ENCODE measurements around the gene C2orf78. TPM values are rescaled to one million over a fixed set of nuclear protein-coding genes. Genes with fewer than 3 reads are reported as not detected.

C2orf78 gene
- total RNA-seq, 2 experiments from 2014 or later, result not detected

DNA sequence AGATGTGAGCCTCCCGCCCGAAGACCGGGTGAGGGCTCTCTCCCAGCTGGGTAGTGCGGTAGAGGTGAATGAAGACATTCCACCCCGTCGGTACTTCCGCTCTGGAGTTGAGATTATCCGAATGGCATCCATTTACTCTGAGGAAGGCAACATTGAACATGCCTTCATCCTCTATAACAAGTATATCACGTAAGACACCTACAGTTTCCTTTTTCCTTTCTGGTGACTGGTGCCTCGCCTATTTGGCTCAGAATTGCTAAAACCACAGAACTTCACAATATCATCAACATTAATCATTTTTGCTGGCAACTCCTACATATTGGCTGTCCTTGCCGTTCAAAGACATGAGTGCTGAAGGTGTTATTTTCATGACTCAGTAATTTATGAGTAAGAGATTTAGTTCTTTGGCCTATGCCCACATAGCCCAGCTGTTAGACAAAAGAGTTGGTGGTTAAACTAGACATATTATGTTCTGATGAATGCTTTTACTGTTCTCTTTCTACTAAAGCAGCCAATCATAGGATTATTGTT, 47.0 kb downstream of the C2orf78 start:
- Mint-ChIP-seq H3K4me3 (peak overlapping the region; percentile 98), H3K4me1 (ENCODE audit: low read depth) (peaks cover 57% of the 10 kb centered on the region), H3K27me3 (no peaks in the 10 kb centered on the region), H3K36me3 (ENCODE audit: low read depth) (peaks cover 61% of the 10 kb centered on the region), H3K27ac (peak overlapping the region; percentile 95), H3K9me3 (no peaks in the 10 kb centered on the region)
- DNase-seq, result peak in 4 of 14 experiments; percentile 7 to 50 (median 41)
- Histone ChIP-seq H3K4me3 (ENCODE audit: low read length) (no peak overlapping the region), H3K36me3 (ENCODE audit: insufficient read depth, low read length) (peaks cover 35% of the 10 kb centered on the region), H3K9me3 (ENCODE audit: control insufficient read depth in 1 of 2, insufficient read depth in 1 of 2, low read length in 2 of 2) (no peaks in the 10 kb centered on the region), H3K27ac (ENCODE audit: low read depth in 1 of 2, low read length in 2 of 2) (peak overlapping the region; percentile 57 to 97), H3K4me1 (ENCODE audit: insufficient read depth, low read length) (peaks cover 25% of the 10 kb centered on the region), H3K27me3 (ENCODE audit: control insufficient read depth in 1 of 2, insufficient read depth in 2 of 2, low read length in 2 of 2) (no peaks in the 10 kb centered on the region)
- ATAC-seq (ENCODE audit: poor library complexity), result peak; percentile 10
- intact Hi-C loops (cut with DNase I, micrococcal nuclease), result no loop called here
- ChIA-PET POLR2A (no interaction called here), CTCF (no interaction called here)
- TF ChIP-seq, protein P1, sequence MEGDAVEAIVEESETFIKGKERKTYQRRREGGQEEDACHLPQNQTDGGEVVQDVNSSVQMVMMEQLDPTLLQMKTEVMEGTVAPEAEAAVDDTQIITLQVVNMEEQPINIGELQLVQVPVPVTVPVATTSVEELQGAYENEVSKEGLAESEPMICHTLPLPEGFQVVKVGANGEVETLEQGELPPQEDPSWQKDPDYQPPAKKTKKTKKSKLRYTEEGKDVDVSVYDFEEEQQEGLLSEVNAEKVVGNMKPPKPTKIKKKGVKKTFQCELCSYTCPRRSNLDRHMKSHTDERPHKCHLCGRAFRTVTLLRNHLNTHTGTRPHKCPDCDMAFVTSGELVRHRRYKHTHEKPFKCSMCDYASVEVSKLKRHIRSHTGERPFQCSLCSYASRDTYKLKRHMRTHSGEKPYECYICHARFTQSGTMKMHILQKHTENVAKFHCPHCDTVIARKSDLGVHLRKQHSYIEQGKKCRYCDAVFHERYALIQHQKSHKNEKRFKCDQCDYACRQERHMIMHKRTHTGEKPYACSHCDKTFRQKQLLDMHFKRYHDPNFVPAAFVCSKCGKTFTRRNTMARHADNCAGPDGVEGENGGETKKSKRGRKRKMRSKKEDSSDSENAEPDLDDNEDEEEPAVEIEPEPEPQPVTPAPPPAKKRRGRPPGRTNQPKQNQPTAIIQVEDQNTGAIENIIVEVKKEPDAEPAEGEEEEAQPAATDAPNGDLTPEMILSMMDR (IDR thresholded peaks at IDR 0.05), result no peak

DNA sequence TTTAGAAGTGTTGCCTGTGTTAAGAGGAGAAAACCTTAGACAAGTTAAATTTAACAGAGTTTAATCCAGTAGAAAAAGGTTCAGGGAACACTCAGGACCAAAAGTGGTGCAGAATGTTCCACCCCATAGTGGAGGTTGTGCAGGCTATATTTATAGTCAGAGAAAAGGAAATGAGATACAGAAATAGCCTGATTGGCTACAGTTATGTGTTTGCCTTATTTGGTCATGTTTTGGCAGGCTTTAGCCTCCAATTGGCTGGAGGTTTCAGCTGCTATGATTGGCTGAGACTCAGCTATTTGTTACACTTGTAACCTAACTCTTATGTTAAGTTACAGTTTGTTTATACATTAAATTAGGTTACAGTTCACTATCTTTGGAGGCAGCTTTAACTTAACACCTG, 48.9 kb downstream of the C2orf78 start:
- H3K9me3 Mint-ChIP-seq, result no peaks in the 10 kb centered on the region
- Histone ChIP-seq H3K27ac (ENCODE audit: low read depth in 1 of 2, low read length in 2 of 2) (no peak overlapping the region), H3K27me3 (ENCODE audit: control insufficient read depth in 1 of 2, insufficient read depth in 2 of 2, low read length in 2 of 2) (no peaks in the 10 kb centered on the region), H3K9me3 (ENCODE audit: control insufficient read depth in 1 of 2, insufficient read depth in 1 of 2, low read length in 2 of 2) (peaks cover 0 to 7% of the 10 kb centered on the region in 2 experiments), H3K36me3 (ENCODE audit: insufficient read depth, low read length) (peaks cover 42% of the 10 kb centered on the region), H3K4me1 (ENCODE audit: insufficient read depth, low read length) (peaks cover 22% of the 10 kb centered on the region), H3K4me3 (ENCODE audit: low read length) (no peak overlapping the region)
- no peak overlapping the region for H3K4me3 Mint-ChIP-seq
- CTCF ChIA-PET, result interaction anchor here (1.2 to 1.6 kb wide), 2 partner anchors 154 to 287 kb away, joined by 3 read pairs; no protein-coding TSS in a partner anchor
- POLR2A ChIA-PET, result no interaction called here
- ATAC-seq (ENCODE audit: poor library complexity) (no peak), DNase-seq (peak in 1 of 14 experiments; percentile 13)
- H3K27me3 Mint-ChIP-seq, result no peaks in the 10 kb centered on the region
- TF ChIP-seq, protein P1 (IDR thresholded peaks at IDR 0.05), result no peak
- peaks cover 50% of the 10 kb centered on the region for H3K4me1 Mint-ChIP-seq (ENCODE audit: low read depth)
- peaks cover 65% of the 10 kb centered on the region for H3K36me3 Mint-ChIP-seq (ENCODE audit: low read depth)
- intact Hi-C loops (cut with DNase I, micrococcal nuclease), result no loop called here
- no peak overlapping the region for H3K27ac Mint-ChIP-seq

DNA sequence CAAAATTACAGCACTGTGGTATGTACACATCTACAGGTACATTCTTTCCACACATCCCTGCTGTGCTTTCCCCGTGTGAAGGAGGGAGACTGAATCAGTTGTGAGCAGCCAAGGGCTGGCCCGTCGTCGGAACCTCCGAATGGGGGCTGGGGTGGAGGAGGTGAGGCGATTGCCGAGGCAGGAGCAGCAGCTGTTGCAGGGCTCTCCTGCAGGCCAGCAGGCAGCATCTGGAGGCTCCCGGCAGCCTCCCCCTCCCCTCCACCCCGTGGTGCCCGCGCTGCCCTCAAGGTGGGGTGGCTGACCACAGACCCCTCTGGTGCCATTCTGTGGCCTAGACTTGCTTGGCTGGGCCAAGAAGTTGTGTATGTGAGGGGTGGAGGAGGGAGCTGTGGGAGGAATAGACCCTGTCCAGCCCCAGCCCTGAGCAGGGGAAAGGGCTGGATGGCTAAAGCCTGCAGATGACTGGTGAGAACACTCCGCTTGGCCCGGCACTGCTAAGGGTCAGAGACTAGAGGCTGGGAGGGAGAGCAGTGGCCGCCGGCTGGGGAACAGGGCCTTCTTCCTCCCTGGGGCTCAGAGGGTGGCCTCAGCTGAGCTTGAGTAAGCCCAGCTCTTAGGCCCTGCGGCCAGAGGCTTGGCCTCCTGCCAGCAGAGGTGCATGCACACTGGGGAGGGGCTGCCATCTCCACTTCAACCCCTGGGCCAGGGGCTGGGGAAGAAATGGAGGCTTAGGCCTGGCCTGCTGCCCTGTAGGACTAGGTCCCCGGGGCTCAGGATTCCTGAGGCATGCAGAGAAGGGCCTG, 52.4 kb downstream of the C2orf78 start:
- no peaks in the 10 kb centered on the region for H3K27me3 ChIP-seq (ENCODE audit: control insufficient read depth in 1 of 2, insufficient read depth in 2 of 2, low read length in 2 of 2)
- H3K36me3 Mint-ChIP-seq (ENCODE audit: low read depth), result peaks cover 72% of the 10 kb centered on the region
- no peak overlapping the region for H3K27ac Mint-ChIP-seq
- H3K9me3 ChIP-seq (ENCODE audit: control insufficient read depth in 1 of 2, insufficient read depth in 1 of 2, low read length in 2 of 2), result peaks cover 0 to 7% of the 10 kb centered on the region in 2 experiments
- DNase-seq (no peak), ATAC-seq (ENCODE audit: poor library complexity) (no peak)
- no peaks in the 10 kb centered on the region for H3K9me3 Mint-ChIP-seq
- POLR2A ChIA-PET, result no interaction called here
- H3K36me3 ChIP-seq (ENCODE audit: insufficient read depth, low read length), result peaks cover 53% of the 10 kb centered on the region
- no peak overlapping the region for H3K27ac ChIP-seq (ENCODE audit: low read depth in 1 of 2, low read length in 2 of 2)
- TF ChIP-seq, protein P1 (IDR thresholded peaks at IDR 0.05), result no peak
- no peak overlapping the region for H3K4me3 Mint-ChIP-seq
- H3K27me3 Mint-ChIP-seq, result no peaks in the 10 kb centered on the region
- no peak overlapping the region for H3K4me3 ChIP-seq (ENCODE audit: low read length)
- CTCF ChIA-PET, result no interaction called here
- peaks cover 38% of the 10 kb centered on the region for H3K4me1 Mint-ChIP-seq (ENCODE audit: low read depth)
- no peaks in the 10 kb centered on the region for H3K4me1 ChIP-seq (ENCODE audit: insufficient read depth, low read length)
- intact Hi-C loops (cut with DNase I, micrococcal nuclease), result no loop called here

All from CD4-positive, alpha-beta T cell (primary cell).